C4-2B (cell line): Measurements from ENCODE around the gene MIEN1.

Experiments
- ZFX ChIP-seq: fragments of 450-650 bp; IDR thresholded peaks from 2 replicates; pipeline ENCODE4 v1.6.1; 2017
- TF ChIP-seq, protein P1 (sequence below): fragments of 450-650 bp; conservative IDR thresholded peaks from 2 replicates; pipeline ENCODE4 v1.5.1; 2017; ENCODE audit warnings: mild to moderate bottlenecking

- TF ChIP-seq, protein P1, sequence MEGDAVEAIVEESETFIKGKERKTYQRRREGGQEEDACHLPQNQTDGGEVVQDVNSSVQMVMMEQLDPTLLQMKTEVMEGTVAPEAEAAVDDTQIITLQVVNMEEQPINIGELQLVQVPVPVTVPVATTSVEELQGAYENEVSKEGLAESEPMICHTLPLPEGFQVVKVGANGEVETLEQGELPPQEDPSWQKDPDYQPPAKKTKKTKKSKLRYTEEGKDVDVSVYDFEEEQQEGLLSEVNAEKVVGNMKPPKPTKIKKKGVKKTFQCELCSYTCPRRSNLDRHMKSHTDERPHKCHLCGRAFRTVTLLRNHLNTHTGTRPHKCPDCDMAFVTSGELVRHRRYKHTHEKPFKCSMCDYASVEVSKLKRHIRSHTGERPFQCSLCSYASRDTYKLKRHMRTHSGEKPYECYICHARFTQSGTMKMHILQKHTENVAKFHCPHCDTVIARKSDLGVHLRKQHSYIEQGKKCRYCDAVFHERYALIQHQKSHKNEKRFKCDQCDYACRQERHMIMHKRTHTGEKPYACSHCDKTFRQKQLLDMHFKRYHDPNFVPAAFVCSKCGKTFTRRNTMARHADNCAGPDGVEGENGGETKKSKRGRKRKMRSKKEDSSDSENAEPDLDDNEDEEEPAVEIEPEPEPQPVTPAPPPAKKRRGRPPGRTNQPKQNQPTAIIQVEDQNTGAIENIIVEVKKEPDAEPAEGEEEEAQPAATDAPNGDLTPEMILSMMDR = no peak
- TF ChIP-seq ZFX = no peak
Measured at GRCh38 chr17:39736319-39737165, 6.2 kb upstream of the MIEN1 start.
